AG09319 (cell line): ENCODE measurements around the gene PIGU.

ENCODE experiments used
- DNase-seq: peaks from one replicate; pipeline ENCODE4 v3.0.0-alpha.2; 2010; ENCODE audit warnings: low read depth; ENCODE audit errors: extremely low read depth
- CTCF ChIP-seq: IDR thresholded peaks from 2 replicates; pipeline ENCODE4 v1.5.1; 2011; ENCODE audit warnings: low read depth, mild to moderate bottlenecking, inconsistent platforms, low read length, moderate library complexity

The PIGU gene

GRCh38 chr20:34643928-34644327, 33.0 kb downstream of the PIGU start:
- TF ChIP-seq CTCF: no peak
- peak; percentile 77 for DNase-seq

GRCh38 chr20:34642009-34642408, 34.9 kb downstream of the PIGU start:
- no peak for DNase-seq

GRCh38 chr20:34639755-34640222, 37.1 kb downstream of the PIGU start:
- no peak for TF ChIP-seq CTCF
- DNase-seq: no peak

More at GRCh38 chr20:34642009-34642408, 34.9 kb downstream of the PIGU start:
- TF ChIP-seq CTCF: no peak

- TF ChIP-seq CTCF: no peak
- no peak for DNase-seq
Observed at GRCh38 chr20:34638532-34638931, 38.4 kb downstream of the PIGU start.

GRCh38 chr20:34638039-34638292, 38.9 kb downstream of the PIGU start:
- no peak for TF ChIP-seq CTCF
- DNase-seq: no peak

GRCh38 chr20:34637245-34638038, 39.5 kb downstream of the PIGU start:
- TF ChIP-seq CTCF: no peak
- peak; percentile 60 for DNase-seq

GRCh38 chr20:34636648-34637047, 40.2 kb downstream of the PIGU start:
- no peak for TF ChIP-seq CTCF

More at GRCh38 chr20:34636648-34637047, 40.2 kb downstream of the PIGU start:
- no peak for DNase-seq
